ENCODE data around the gene UBTD2.
A peak's percentile ranks its signal among the peaks of the same experiment; 100 is the strongest.

The UBTD2 gene

GRCh38 chr5:172188893-172189692, 94.5 kb downstream of the UBTD2 start:
- no peak for DNase-seq

GRCh38 chr5:172188033-172188892, 95.3 kb downstream of the UBTD2 start, which contains the start of gene STK10:
TSS of gene STK10 (minus strand) at chr5:172188224. CDS start at chr5:172188042, 182 bp downstream.
- peak; percentile 90 for DNase-seq

GRCh38 chr5:172187118-172188032, 96.2 kb downstream of the UBTD2 start:
- no peak for DNase-seq

- DNase-seq: no peak
Observed at GRCh38 chr5:172186114-172186695, 97.4 kb downstream of the UBTD2 start.

- no peak for DNase-seq
Observed at GRCh38 chr5:172185096-172185461, 98.5 kb downstream of the UBTD2 start.

- DNase-seq: no peak
Observed at GRCh38 chr5:172183881-172184280, 99.7 kb downstream of the UBTD2 start.

- no peak for DNase-seq
Observed at GRCh38 chr5:172182291-172182690, 101.3 kb downstream of the UBTD2 start.

GRCh38 chr5:172180936-172181335, 102.6 kb downstream of the UBTD2 start:
- no peak for DNase-seq

- DNase-seq: no peak
Observed at GRCh38 chr5:172178991-172179989, 104.3 kb downstream of the UBTD2 start.

GRCh38 chr5:172178301-172178987, 105.1 kb downstream of the UBTD2 start:
- no peak for DNase-seq

GRCh38 chr5:172177176-172177575, 106.4 kb downstream of the UBTD2 start:
- DNase-seq: no peak

GRCh38 chr5:172175263-172175719, 108.3 kb downstream of the UBTD2 start:
- DNase-seq: no peak

GRCh38 chr5:172173564-172174153, 109.9 kb downstream of the UBTD2 start:
- no peak for DNase-seq

GRCh38 chr5:172172912-172173563, 110.5 kb downstream of the UBTD2 start:
- no peak for DNase-seq

- no peak for DNase-seq
Observed at GRCh38 chr5:172171118-172171517, 112.4 kb downstream of the UBTD2 start.

- DNase-seq: no peak
Observed at GRCh38 chr5:172170251-172170701, 113.3 kb downstream of the UBTD2 start.

- DNase-seq: no peak
Observed at GRCh38 chr5:172169216-172169615, 114.3 kb downstream of the UBTD2 start.

GRCh38 chr5:172168311-172168710, 115.3 kb downstream of the UBTD2 start:
- no peak for DNase-seq

- no peak for DNase-seq
Observed at GRCh38 chr5:172167895-172168294, 115.7 kb downstream of the UBTD2 start.

Data from GOT3 (cell line).